A549 treated with RU486 at 1 μM for 4 hours (cell line): ENCODE data around the gene SEMA3F. TPM values are rescaled to one million over a fixed set of nuclear protein-coding genes. Genes with fewer than 3 reads are reported as not detected.

ENCODE experiments used
- total RNA-seq: library from RNA; stranded (reverse); fragments of 200-300 nt; extraction: Qiagen RNA extraction; gene quantifications from 5 replicates; pipeline ENCODE4 v1.2.3, GENCODE V29; 2022; ENCODE audit warnings: low read depth

SEMA3F gene
- total RNA-seq, result 6.6 to 12.1 TPM (median 10.9 TPM) in 5 replicates

DNA sequence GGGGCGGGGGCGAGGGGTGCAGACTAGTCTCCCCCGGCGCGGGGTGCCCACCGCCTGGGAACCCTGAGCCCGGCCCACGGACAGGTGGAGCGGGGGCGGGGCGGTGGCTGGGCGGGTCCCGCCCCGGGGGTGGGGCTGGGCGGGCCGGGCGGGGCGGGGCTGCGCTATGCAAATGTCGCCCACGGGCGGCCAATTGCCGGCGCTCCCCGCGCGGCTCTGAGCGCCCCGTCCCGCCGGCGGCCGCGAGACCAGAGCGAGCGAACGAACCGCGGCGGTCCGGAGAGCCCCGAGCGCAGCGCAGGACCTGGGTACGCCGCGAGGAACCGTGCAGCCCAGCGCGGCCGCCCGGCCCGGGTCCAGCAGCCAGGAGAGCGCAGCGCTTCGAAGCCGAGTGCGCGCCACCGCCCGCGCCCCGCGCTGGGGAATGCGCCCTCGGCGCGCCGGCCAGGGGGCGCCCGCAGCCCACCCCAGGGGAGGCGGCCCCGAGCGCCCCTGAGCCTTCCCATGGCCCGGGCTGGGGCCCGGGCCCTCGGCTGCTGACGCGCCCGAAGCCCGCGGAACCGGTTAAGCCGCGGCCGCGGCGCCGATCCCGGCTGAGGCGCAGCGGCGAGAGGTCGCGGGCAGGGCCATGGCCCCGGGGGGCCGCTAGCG is at the start of gene SEMA3F:
Gene SEMA3F (plus strand): TSS at position 485 of the 651 bp plus-strand sequence. CDS start 4,299 bp downstream, outside the sequence.

DNA sequence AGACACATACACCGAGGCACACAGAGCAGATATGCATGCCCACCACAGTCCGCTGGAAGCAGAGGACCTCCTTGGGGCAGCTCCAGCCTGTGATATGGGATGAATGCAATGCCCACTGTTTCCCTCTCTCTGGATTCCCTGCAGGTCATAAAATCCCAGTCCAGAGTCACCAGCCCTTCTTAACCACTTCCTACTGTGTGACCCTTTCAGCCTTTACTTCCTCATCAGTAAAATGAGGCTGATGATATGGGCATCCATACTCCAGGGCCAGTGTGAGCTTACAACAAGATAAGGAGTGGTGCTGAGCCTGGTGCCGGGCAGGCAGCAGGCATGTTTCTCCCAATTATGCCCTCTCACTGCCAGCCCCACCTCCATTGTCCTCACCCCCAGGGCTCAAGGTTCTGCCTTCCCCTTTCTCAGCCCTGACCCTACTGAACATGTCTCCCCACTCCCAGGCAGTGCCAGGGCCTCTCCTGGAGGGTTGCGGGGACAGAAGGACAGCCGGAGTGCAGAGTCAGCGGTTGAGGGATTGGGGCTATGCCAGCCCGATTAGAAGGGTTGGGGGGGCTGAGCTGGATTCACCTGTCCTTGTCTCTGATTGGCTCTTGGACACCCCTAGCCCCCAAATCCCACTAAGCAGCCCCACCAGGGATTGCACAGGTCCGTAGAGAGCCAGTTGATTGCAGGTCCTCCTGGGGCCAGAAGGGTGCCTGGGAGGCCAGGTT is 36.0 kb downstream of the SEMA3F start, which contains the start of gene GNAT1:
Gene GNAT1 (plus strand): TSS at position 675 of the 725 bp plus-strand sequence. CDS start 116 bp downstream, outside the sequence.

DNA sequence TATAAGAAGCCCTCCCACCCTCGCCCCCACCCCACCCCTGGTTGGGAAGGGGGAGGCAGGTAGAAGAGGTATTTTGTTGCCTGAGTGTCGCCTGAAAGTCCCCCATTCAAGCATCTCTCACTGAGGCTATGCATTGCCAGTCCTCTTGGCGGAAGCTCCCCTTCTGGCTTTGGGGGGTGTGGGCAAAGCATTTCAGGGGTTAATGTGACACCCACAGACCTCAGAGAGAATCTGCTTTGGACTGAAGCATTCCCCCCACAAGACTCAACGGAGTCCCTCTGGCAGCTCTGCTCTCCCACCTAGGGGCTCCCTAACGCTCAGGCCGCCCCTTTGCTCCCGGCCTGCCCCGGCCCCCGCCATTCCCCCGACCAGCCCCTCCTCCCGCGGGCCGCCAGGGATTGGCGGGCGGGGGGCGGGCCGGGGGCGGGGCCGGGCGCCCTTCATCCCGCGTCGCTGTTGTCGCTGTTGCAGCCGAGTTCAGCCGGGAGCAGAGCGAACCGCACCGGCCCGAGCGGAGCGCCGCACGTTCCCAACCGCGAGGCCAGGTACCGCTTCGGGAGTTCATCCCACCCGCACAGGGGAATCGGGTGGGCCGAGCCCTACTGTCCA is 49.8 kb downstream of the SEMA3F start, which contains the start of gene SLC38A3:
Gene SLC38A3 (plus strand): TSS at position 468 of the 609 bp plus-strand sequence. CDS start 8,929 bp downstream, outside the sequence.

DNA sequence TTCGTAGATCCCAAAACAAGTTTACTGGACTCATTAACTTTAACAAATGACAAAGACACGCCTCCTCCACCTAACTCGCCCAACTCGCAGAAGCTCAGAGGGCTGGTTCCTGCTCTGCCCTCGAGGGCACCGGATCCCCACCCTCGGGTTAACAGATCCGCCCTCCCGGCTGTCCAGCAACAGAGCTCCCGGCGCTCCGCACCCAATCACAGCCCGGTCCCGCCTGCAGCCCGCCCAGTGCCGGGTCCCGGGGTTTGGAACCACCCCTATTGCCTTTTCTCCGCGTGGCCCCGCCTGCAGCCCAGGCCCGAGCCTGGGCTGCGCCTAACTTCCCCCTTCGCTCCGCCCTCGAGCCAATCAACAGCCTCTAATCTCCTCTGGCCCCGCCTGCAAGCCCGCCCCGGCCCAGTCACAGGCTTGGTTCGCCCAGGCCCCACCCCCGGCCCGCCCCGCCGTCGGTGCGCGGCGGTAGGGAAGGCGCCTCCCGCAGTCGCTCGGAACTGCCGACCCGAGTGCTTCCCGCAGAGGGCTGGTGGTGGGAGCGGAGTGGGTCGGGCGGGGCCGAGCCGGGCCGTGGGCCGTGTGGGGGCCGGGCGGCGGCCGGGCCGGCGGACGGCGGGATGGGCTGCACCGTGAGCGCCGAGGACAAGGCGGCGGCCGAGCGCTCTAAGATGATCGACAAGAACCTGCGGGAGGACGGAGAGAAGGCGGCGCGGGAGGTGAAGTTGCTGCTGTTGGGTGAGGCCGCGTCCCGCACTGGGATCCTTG is 80.8 kb downstream of the SEMA3F start, which contains the start of gene GNAI2:
Gene GNAI2 (plus strand): TSS at position 489 of the 768 bp plus-strand sequence. CDS start 132 bp downstream, at position 621.

Other genes with a start within 250 kb of the SEMA3F start
- gene MON1A, start 225.5 kb upstream of the SEMA3F start, total RNA-seq, result 4.4 to 8.6 TPM (median 7.9 TPM) in 5 replicates
- 24.1 to 30.3 TPM (median 28.7 TPM) in 5 replicates for gene RBM6, start 215.2 kb upstream of the SEMA3F start, total RNA-seq
- 29.4 to 36.2 TPM (median 32.1 TPM) in 5 replicates for gene RBM5, start 66.4 kb upstream of the SEMA3F start, total RNA-seq
- gene GNAT1, start 36.3 kb downstream of the SEMA3F start, total RNA-seq, result not detected in 5 replicates
- 0.05 to 0.32 TPM (median 0.10 TPM) in 3 of 5 replicates, not detected in the others for gene SLC38A3, start 49.9 kb downstream of the SEMA3F start, total RNA-seq
- 31.9 to 44.2 TPM (median 43.1 TPM) in 5 replicates for gene GNAI2, start 80.9 kb downstream of the SEMA3F start, total RNA-seq
- 5.2 to 10.2 TPM (median 6.5 TPM) in 5 replicates for gene SEMA3B, start 113.8 kb downstream of the SEMA3F start, total RNA-seq
- 0.13 TPM in 1 of 5 replicates, not detected in the others for gene LSMEM2, start 123.8 kb downstream of the SEMA3F start, total RNA-seq
- 73.1 to 92.6 TPM (median 90.1 TPM) in 5 replicates for gene IFRD2, start 137.1 kb downstream of the SEMA3F start, total RNA-seq
- gene HYAL3, start 144.1 kb downstream of the SEMA3F start, total RNA-seq, result 5.4 to 9.6 TPM (median 7.6 TPM) in 5 replicates
- gene NAA80, start 144.1 kb downstream of the SEMA3F start, total RNA-seq, result 3.4 to 6.7 TPM (median 5.9 TPM) in 5 replicates
- gene HYAL1, start 148.2 kb downstream of the SEMA3F start, total RNA-seq, result 0.27 to 0.50 TPM (median 0.45 TPM) in 5 replicates
- 18.0 to 26.2 TPM (median 24.2 TPM) in 5 replicates for gene HYAL2, start 167.4 kb downstream of the SEMA3F start, total RNA-seq
- gene TUSC2, start 172.9 kb downstream of the SEMA3F start, total RNA-seq, result 23.2 to 42.9 TPM (median 38.6 TPM) in 5 replicates
- 15.6 to 21.0 TPM (median 20.4 TPM) in 5 replicates for gene RASSF1, start 185.5 kb downstream of the SEMA3F start, total RNA-seq
- gene ZMYND10, start 190.4 kb downstream of the SEMA3F start, total RNA-seq, result 0.87 to 1.4 TPM (median 1.1 TPM) in 5 replicates
- gene NPRL2, start 195.5 kb downstream of the SEMA3F start, total RNA-seq, result 10.9 to 13.8 TPM (median 11.9 TPM) in 5 replicates
- gene CYB561D2, start 195.5 kb downstream of the SEMA3F start, total RNA-seq, result 14.3 to 23.8 TPM (median 20.5 TPM) in 5 replicates
- 34.2 to 49.4 TPM (median 44.2 TPM) in 5 replicates for gene TMEM115, start 204.2 kb downstream of the SEMA3F start, total RNA-seq